ENCODE data around the gene NCF4.

Gene NCF4

GRCh38 chr22:36924151-36924698, 63.4 kb downstream of the NCF4 start:
- no peak for DNase-seq

- DNase-seq = no peak
These were observed 64.8 kb downstream of the NCF4 start for GRCh38 chr22:36925388-36926290.

GRCh38 chr22:36926309-36926708, 65.5 kb downstream of the NCF4 start:
- DNase-seq = no peak

- no peak for DNase-seq
These were observed 66.1 kb downstream of the NCF4 start for GRCh38 chr22:36926721-36927435.
